Measurements from ENCODE around the gene NBDY.
"Not testable (repeated sequence)": the region's sequence is repeated elsewhere in the genome, so short reads cannot be mapped to it uniquely, and the experiment has no call there.

DNA sequence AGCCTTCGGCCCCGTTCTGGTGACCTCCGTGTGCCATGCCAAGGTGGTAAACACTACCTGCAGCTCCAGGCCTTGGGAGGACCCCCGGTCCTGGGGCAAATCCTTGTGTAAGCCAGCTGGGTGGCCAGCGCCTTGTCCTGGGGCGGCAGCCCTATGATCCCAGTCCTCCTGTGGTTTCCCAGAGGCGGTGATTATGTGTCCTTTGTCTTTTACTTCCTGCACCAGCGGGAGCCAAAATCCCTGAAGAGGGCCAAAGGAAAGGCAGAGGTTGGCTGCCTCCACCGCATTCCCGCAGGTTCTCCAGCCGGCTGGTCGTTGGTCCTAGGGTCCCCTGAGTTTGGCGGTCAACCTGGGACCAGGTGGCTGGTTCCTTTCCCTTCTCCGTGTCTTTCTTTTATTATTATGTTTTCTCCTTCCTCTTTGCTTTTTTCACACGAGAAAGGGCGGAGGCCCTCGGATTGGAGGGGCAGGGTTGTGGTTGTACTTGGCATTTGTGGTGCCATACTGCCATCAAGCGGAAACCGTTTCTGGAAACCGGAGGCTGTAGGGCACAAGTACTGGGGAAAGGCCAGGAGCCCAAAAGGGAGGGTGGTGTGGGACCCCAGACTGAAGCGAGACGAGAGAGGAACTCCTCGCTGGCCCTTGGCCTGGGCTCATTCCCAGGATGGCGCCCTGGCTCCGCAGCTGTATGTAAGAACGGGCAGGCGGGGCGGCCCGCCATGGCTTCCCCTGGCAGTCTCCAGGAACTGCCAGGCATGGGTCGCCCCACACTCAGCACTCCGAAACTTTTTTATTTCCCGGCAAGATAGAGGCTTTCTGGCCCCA lies 49.3 kb downstream of the NBDY start:
- TF ChIP-seq, protein P1, sequence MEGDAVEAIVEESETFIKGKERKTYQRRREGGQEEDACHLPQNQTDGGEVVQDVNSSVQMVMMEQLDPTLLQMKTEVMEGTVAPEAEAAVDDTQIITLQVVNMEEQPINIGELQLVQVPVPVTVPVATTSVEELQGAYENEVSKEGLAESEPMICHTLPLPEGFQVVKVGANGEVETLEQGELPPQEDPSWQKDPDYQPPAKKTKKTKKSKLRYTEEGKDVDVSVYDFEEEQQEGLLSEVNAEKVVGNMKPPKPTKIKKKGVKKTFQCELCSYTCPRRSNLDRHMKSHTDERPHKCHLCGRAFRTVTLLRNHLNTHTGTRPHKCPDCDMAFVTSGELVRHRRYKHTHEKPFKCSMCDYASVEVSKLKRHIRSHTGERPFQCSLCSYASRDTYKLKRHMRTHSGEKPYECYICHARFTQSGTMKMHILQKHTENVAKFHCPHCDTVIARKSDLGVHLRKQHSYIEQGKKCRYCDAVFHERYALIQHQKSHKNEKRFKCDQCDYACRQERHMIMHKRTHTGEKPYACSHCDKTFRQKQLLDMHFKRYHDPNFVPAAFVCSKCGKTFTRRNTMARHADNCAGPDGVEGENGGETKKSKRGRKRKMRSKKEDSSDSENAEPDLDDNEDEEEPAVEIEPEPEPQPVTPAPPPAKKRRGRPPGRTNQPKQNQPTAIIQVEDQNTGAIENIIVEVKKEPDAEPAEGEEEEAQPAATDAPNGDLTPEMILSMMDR (IDR thresholded peaks at IDR 0.05; ENCODE audit: low read depth, low read length, missing input control), result not testable (repeated sequence)
- TF ChIP-seq GABPA (IDR thresholded peaks at IDR 0.05 in 1 of 2, conservative IDR thresholded peaks at IDR 0.05 in 1 of 2); RAD21 (IDR thresholded peaks at IDR 0.05); HNF4G (IDR thresholded peaks at IDR 0.05); FOXA1 (IDR thresholded peaks at IDR 0.05); SP1 (IDR thresholded peaks at IDR 0.05); EGR1 (IDR thresholded peaks at IDR 0.05; ENCODE audit: low read depth in 2 of 2); TAF1 (conservative IDR thresholded peaks at IDR 0.05); JUND (IDR thresholded peaks at IDR 0.05); HNF4A (conservative IDR thresholded peaks at IDR 0.05); YY1 (IDR thresholded peaks at IDR 0.05): not testable (repeated sequence)
- TF ChIP-seq, protein P2, sequence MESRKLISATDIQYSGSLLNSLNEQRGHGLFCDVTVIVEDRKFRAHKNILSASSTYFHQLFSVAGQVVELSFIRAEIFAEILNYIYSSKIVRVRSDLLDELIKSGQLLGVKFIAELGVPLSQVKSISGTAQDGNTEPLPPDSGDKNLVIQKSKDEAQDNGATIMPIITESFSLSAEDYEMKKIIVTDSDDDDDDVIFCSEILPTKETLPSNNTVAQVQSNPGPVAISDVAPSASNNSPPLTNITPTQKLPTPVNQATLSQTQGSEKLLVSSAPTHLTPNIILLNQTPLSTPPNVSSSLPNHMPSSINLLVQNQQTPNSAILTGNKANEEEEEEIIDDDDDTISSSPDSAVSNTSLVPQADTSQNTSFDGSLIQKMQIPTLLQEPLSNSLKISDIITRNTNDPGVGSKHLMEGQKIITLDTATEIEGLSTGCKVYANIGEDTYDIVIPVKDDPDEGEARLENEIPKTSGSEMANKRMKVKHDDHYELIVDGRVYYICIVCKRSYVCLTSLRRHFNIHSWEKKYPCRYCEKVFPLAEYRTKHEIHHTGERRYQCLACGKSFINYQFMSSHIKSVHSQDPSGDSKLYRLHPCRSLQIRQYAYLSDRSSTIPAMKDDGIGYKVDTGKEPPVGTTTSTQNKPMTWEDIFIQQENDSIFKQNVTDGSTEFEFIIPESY (IDR thresholded peaks at IDR 0.05), result not testable (repeated sequence)
- TF ChIP-seq, protein P3, sequence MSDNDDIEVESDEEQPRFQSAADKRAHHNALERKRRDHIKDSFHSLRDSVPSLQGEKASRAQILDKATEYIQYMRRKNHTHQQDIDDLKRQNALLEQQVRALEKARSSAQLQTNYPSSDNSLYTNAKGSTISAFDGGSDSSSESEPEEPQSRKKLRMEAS (IDR thresholded peaks at IDR 0.05), result not testable (repeated sequence)
